Neural progenitor cell (in vitro differentiated cells): ENCODE measurements around the gene CBY1. TPM values are rescaled to one million over a fixed set of nuclear protein-coding genes. Genes with fewer than 3 reads are reported as not detected.

ENCODE experiments used
- DNase-seq: peaks from one replicate; pipeline ENCODE4 v3.0.0-alpha.2; 2016; ENCODE audit warnings: low spot score
- H2AFZ ChIP-seq: fragments of 200-600 bp; sonication (generic); replicated peaks from 2 replicates; pipeline ENCODE4 v1.6.1; 2016; ENCODE audit warnings: antibody characterized with exemption
- H3F3A ChIP-seq: fragments of 200-600 bp; sonication (generic); 2 replicates; pipeline ENCODE4 v1.6.1; 2016; ENCODE audit warnings: antibody characterized with exemption, low read depth
- H3K27ac ChIP-seq: fragments of 200-600 bp; sonication (generic); 2 replicates; pipeline ENCODE4 v1.5.1; 2016; ENCODE audit warnings: mild to moderate bottlenecking
- H3K27me3 ChIP-seq: fragments of 200-600 bp; sonication (generic); 2 replicates; pipeline ENCODE4 v1.6.1; 2016; ENCODE audit warnings: mild to moderate bottlenecking, moderate library complexity
- H3K36me3 ChIP-seq: fragments of 200-600 bp; sonication (generic); 2 replicates; pipeline ENCODE4 v1.5.1; 2016
- H3K4me1 ChIP-seq: fragments of 200-600 bp; sonication (generic); 2 replicates; pipeline ENCODE4 v1.6.1; 2016; ENCODE audit warnings: mixed run types
- H3K4me2 ChIP-seq: fragments of 200-600 bp; sonication (generic); 2 replicates; pipeline ENCODE4 v1.6.1; 2016
- H3K4me3 ChIP-seq: fragments of 200-600 bp; sonication (generic); 2 replicates; pipeline ENCODE4 v1.5.1; 2016
- H3K79me2 ChIP-seq: fragments of 200-600 bp; sonication (generic); 2 replicates; pipeline ENCODE4 v1.6.1; 2016; ENCODE audit warnings: low read depth
- H3K9ac ChIP-seq: fragments of 200-600 bp; sonication (generic); 2 replicates; pipeline ENCODE4 v1.6.1; 2016
- H3K9me3 ChIP-seq: fragments of 200-600 bp; sonication (generic); 2 replicates; pipeline ENCODE4 v1.5.1; 2016; ENCODE audit warnings: low read depth
- H4K20me1 ChIP-seq: fragments of 200-600 bp; sonication (generic); 2 replicates; pipeline ENCODE4 v1.6.1; 2016; ENCODE audit warnings: low read depth
- H3K27ac Mint-ChIP-seq: 3 replicates; pipeline ENCODE4 v1.8.0; 2021; ENCODE audit warnings: mixed read lengths
- H3K27me3 Mint-ChIP-seq: 2 replicates; pipeline ENCODE4 v1.8.0; 2022; ENCODE audit warnings: low read depth, mild to moderate bottlenecking, inconsistent platforms, moderate library complexity, mixed read lengths; ENCODE audit not compliant: insufficient read depth
- H3K36me3 Mint-ChIP-seq: 3 replicates; pipeline ENCODE4 v1.8.0; 2021; ENCODE audit warnings: mixed read lengths
- H3K4me1 Mint-ChIP-seq: 3 replicates; pipeline ENCODE4 v1.8.0; 2021; ENCODE audit warnings: mixed read lengths
- H3K4me3 Mint-ChIP-seq: 3 replicates; pipeline ENCODE4 v1.8.0; 2021; ENCODE audit warnings: mild to moderate bottlenecking, moderate library complexity, mixed read lengths
- H3K9me3 Mint-ChIP-seq: 3 replicates; pipeline ENCODE4 v1.8.0; 2020; ENCODE audit warnings: mixed read lengths
- EZH2 ChIP-seq: fragments of 200-600 bp; sonication (generic); IDR thresholded peaks from 2 replicates; pipeline ENCODE4 v1.6.1; 2017; ENCODE audit warnings: antibody characterized with exemption, mild to moderate bottlenecking, moderate library complexity
- EZH2phosphoT487 ChIP-seq: fragments of 200-600 bp; sonication (generic); IDR thresholded peaks from 2 replicates; pipeline ENCODE4 v1.6.1; 2017; ENCODE audit warnings: antibody characterized with exemption
- total RNA-seq: library from RNA; depleted of rRNA; stranded (reverse); fragments of >200 nt; gene quantifications from 2 replicates; pipeline ENCODE4 v1.2.3, GENCODE V29; 2015; ENCODE audit warnings: low replicate concordance
- TF ChIP-seq, protein P1 (sequence below): fragments of 200-600 bp; sonication (generic); IDR thresholded peaks from 2 replicates; pipeline ENCODE4 v1.5.1; 2017; ENCODE audit warnings: antibody characterized with exemption, mild to moderate bottlenecking

CBY1 gene
- total RNA-seq, 1 donor from 2014 or later, result 25.8 TPM

DNA sequence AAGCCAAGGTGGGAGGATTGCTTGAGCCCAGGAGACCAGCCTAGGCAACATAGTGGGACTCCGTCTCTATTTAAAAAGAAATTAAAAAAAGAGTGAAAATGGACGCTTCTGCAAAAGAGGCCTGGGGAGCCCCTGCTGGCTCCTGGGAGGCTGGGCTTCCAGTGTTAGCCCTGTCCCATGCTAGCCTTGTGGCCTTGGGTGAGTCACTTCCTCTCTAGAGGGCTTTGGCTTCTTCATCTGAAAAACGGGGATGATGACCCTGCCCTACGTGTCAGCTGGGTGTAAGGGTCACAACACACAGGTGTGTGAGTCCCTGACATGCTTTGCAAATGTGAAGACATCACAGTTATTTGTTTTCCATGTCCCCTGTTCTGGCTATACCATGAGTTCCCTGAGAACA is 33.1 kb upstream of the CBY1 start:
- Mint-ChIP-seq H3K27ac (no peak overlapping the region), H3K4me1 (peaks cover 4% of the 10 kb centered on the region), H3K9me3 (peaks cover 3% of the 10 kb centered on the region), H3K27me3 (peaks cover 3% of the 10 kb centered on the region), H3K4me3 (no peak overlapping the region), H3K36me3 (peaks cover 27% of the 10 kb centered on the region)
- Histone ChIP-seq H3K4me3 (no peak overlapping the region), H3F3A (no peaks in the 10 kb centered on the region), H3K4me2 (no peak overlapping the region), H3K9me3 (no peaks in the 10 kb centered on the region), H3K4me1 (no peaks in the 10 kb centered on the region), H2AFZ (no peak overlapping the region), H3K79me2 (no peaks in the 10 kb centered on the region), H3K27ac (no peak overlapping the region), H3K36me3 (peaks cover 2% of the 10 kb centered on the region), H4K20me1 (no peaks in the 10 kb centered on the region), H3K27me3 (no peaks in the 10 kb centered on the region), H3K9ac (no peak overlapping the region)
- TF ChIP-seq EZH2phosphoT487, result no peak
- no peak for TF ChIP-seq EZH2
- TF ChIP-seq, protein P1, sequence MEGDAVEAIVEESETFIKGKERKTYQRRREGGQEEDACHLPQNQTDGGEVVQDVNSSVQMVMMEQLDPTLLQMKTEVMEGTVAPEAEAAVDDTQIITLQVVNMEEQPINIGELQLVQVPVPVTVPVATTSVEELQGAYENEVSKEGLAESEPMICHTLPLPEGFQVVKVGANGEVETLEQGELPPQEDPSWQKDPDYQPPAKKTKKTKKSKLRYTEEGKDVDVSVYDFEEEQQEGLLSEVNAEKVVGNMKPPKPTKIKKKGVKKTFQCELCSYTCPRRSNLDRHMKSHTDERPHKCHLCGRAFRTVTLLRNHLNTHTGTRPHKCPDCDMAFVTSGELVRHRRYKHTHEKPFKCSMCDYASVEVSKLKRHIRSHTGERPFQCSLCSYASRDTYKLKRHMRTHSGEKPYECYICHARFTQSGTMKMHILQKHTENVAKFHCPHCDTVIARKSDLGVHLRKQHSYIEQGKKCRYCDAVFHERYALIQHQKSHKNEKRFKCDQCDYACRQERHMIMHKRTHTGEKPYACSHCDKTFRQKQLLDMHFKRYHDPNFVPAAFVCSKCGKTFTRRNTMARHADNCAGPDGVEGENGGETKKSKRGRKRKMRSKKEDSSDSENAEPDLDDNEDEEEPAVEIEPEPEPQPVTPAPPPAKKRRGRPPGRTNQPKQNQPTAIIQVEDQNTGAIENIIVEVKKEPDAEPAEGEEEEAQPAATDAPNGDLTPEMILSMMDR, result no peak
- DNase-seq, result no peak

DNA sequence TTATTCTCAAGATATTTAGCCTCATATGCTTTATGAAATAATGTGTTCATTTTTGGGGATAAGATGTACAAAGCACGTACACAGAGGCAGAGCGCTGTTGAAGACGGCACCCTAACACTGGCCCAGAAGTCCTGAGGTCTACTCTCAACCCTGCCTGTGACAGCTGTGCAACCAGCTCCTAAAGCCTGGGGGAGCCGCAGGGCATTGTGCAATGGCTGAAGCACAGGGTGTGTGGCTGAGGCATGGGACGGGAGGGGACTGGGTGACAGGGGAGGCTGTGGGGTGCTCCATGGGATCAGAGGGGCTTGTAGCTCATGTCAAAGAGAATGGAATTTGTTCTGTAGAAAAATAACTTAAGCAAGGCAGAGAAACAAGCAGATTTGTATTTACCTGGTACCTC is 28.0 kb upstream of the CBY1 start:
- H3K4me3 Mint-ChIP-seq, result no peak overlapping the region
- peaks cover 34% of the 10 kb centered on the region for H3K36me3 Mint-ChIP-seq
- H3K4me2 ChIP-seq, result no peak overlapping the region
- no peaks in the 10 kb centered on the region for H3K4me1 ChIP-seq
- H3K27me3 Mint-ChIP-seq, result no peaks in the 10 kb centered on the region
- no peak for DNase-seq
- no peak overlapping the region for H3K9ac ChIP-seq
- no peaks in the 10 kb centered on the region for H3K9me3 Mint-ChIP-seq
- no peak overlapping the region for H3K27ac ChIP-seq
- no peak overlapping the region for H3K27ac Mint-ChIP-seq
- H3K27me3 ChIP-seq, result no peaks in the 10 kb centered on the region
- no peaks in the 10 kb centered on the region for H3K79me2 ChIP-seq
- H3F3A ChIP-seq, result no peaks in the 10 kb centered on the region
- no peaks in the 10 kb centered on the region for H4K20me1 ChIP-seq
- H3K4me3 ChIP-seq, result no peak overlapping the region
- H3K36me3 ChIP-seq, result no peaks in the 10 kb centered on the region
- H2AFZ ChIP-seq, result no peak overlapping the region
- TF ChIP-seq, protein P1, result no peak
- TF ChIP-seq EZH2phosphoT487 (no peak), EZH2 (no peak)
- peaks cover 4% of the 10 kb centered on the region for H3K4me1 Mint-ChIP-seq
- H3K9me3 ChIP-seq, result no peaks in the 10 kb centered on the region

DNA sequence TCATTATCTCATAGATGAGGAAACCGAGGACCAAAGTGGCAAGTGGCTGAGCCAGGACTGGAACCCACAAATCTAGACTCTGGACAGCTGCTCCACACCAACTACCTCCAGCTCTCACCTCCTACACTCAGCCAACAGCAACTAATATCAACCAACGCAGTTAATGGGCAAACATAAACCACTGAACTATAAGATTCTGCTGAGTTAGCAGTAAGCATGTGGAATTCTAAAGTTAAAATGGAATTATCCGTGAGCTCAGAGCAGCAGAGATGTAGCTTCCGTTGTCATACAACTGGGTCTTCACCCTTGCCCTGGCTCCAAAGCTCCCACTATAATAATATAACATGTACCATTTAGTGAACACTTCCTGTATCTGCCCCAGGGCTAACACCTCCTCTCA is 27.3 kb upstream of the CBY1 start:
- Histone ChIP-seq H3K9ac (no peak overlapping the region), H3K79me2 (no peaks in the 10 kb centered on the region), H3F3A (no peaks in the 10 kb centered on the region), H3K27ac (no peak overlapping the region), H3K27me3 (no peaks in the 10 kb centered on the region), H3K36me3 (no peaks in the 10 kb centered on the region), H2AFZ (no peak overlapping the region), H3K4me3 (no peak overlapping the region), H4K20me1 (no peaks in the 10 kb centered on the region), H3K9me3 (no peaks in the 10 kb centered on the region), H3K4me2 (no peak overlapping the region), H3K4me1 (no peaks in the 10 kb centered on the region)
- no peak for DNase-seq
- peaks cover 4% of the 10 kb centered on the region for H3K4me1 Mint-ChIP-seq
- TF ChIP-seq EZH2 (no peak), EZH2phosphoT487 (no peak)
- TF ChIP-seq, protein P1, result no peak
- no peak overlapping the region for H3K27ac Mint-ChIP-seq
- no peaks in the 10 kb centered on the region for H3K9me3 Mint-ChIP-seq
- no peaks in the 10 kb centered on the region for H3K27me3 Mint-ChIP-seq
- no peak overlapping the region for H3K4me3 Mint-ChIP-seq
- H3K36me3 Mint-ChIP-seq, result peaks cover 34% of the 10 kb centered on the region
